ENCODE measurements around the gene PLP1. TPM values are rescaled to one million over a fixed set of nuclear protein-coding genes. Genes with fewer than 3 reads are reported as not detected.

Gene PLP1, protein sequence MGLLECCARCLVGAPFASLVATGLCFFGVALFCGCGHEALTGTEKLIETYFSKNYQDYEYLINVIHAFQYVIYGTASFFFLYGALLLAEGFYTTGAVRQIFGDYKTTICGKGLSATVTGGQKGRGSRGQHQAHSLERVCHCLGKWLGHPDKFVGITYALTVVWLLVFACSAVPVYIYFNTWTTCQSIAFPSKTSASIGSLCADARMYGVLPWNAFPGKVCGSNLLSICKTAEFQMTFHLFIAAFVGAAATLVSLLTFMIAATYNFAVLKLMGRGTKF
- total RNA-seq = 1.4 and 3.3 TPM in 2 replicates

DNA sequence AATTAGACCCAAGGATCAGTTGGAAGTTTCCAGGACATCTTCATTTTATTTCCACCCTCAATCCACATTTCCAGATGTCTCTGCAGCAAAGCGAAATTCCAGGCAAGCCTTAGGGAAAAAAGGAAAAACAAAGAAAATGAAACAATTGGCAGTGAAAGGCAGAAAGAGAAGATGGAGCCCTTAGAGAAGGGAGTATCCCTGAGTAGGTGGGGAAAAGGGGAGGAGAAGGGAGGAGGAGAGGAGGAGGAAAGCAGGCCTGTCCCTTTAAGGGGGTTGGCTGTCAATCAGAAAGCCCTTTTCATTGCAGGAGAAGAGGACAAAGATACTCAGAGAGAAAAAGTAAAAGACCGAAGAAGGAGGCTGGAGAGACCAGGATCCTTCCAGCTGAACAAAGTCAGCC, at the start of gene PLP1:
PLP1 (plus strand) TSS at position 295 of the 400 bp plus-strand sequence. CDS start 156 bp downstream, outside the sequence.

DNA sequence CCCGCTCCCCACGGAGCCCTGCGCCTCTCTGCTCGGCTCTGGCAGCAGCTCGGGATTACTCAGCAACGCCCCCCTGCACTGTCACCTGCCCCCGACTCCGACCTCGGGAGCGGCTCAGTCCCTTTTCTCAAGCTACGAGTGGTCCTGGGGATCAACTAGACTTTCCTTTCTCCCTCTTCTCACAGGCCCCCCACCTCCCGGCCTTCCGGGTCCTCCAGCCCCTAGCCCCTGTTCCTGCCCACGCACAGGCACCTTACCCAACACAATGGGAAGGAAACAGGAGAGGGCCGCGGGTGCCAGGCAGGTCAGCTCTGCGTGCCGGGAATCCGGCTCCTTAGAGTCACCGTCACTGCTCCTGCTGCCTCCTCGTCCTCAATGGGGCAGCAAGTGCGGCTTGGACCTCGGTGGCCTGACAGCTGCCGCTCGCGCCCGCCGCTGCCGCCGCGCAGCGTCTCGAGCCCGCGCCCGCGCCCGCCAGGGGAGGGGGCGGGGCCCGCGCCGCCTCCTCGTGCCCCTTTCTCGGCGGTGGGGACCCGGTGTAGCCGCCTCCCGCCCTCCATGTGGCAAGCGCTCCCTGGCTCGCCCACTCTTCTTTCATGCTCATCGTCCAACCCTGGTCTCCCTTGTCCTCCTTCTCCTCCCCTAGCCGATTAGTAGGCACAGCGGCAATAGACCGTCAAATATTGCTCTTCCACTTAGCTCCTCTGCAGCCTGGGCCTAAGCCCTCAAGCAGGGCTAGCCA, 55.3 kb downstream of the PLP1 start, which contains the start of gene RAB9B:
RAB9B (minus strand) TSS at position 455 of the 742 bp plus-strand sequence. CDS start 6,473 bp downstream, outside the sequence.

Other genes with a start within 250 kb of the PLP1 start
- 30.7 and 49.6 TPM in 2 replicates for gene TCEAL4, start 191.3 kb upstream of the PLP1 start, total RNA-seq
- 7.6 and 7.7 TPM in 2 replicates for gene TCEAL3, start 168.9 kb upstream of the PLP1 start, total RNA-seq
- 26.8 TPM in 2 replicates for gene TCEAL1, start 147.9 kb upstream of the PLP1 start, total RNA-seq
- 473 and 551 TPM in 2 replicates for gene MORF4L2, start 90.1 kb upstream of the PLP1 start, total RNA-seq
- 0.09 TPM in 1 of 2 replicates, not detected in the other for gene TMEM31, start 65.9 kb upstream of the PLP1 start, total RNA-seq
- gene RAB9B, start 55.4 kb downstream of the PLP1 start, total RNA-seq = 0.87 and 1.5 TPM in 2 replicates
- gene TMSB15B, start 185.8 kb downstream of the PLP1 start, total RNA-seq = 5.7 and 5.9 TPM in 2 replicates
- gene H2BW1, start 236.9 kb downstream of the PLP1 start, total RNA-seq = not detected in 2 replicates

Data from dermis lymphatic vessel endothelial cell (primary cell).